Stimulated activated CD4-positive, alpha-beta T cell treated with anti-CD3 and anti-CD28 coated beads, Interleukin-15, amount 100 ng/mL, for 48 hours (primary cell): Measurements from ENCODE around the gene B9D1.

Experiments used
- DNase-seq, 2 donors: peaks; one replicate each; pipeline ENCODE4 v3.0.0-alpha.2; 2020; ENCODE audit warnings: low read depth in 2 of 2

Gene B9D1

DNA sequence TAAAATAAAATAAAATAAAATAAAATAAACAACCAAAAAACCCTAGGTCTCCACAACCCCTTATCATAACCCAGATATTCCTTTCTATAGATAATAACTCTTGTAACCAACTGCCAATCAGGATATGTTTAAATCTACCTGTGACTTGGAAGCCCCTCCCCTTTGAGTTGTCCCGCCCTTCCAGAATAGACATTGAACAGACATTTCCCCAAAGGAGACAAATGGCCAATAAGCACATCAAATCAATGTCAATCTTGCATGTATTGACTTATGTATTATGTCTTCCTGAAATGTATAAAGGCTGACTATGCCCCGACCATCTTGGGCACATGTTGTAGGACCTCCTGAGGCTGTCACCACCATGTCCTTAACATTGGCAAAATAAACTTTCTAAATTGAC lies 14.3 kb upstream of the B9D1 start:
- no peak for DNase-seq

DNA sequence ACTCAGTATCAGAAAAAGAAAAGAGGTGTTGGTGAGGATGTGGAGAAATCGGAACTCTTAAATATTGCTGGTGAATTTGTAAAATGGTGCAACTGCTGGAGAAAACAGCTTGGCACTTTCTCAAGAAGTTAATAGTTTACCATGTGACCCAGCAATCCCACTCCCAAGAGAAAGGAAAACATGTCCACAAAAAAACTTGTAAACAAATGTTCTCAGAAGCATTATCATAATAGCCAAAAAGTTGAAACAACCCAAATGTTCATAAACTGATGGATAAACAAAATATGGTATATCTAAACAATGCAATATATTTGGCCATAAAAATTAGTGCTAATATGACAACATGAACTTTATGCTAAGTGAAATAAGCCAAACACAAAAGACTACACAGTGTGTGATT lies 13.2 kb upstream of the B9D1 start:
- no peak for DNase-seq

- DNase-seq = no peak
These were observed 11.6 kb upstream of the B9D1 start for GRCh38 chr17:19374136-19374535.

GRCh38 chr17:19372866-19373504 lies 10.5 kb upstream of the B9D1 start:
- DNase-seq = no peak

DNA sequence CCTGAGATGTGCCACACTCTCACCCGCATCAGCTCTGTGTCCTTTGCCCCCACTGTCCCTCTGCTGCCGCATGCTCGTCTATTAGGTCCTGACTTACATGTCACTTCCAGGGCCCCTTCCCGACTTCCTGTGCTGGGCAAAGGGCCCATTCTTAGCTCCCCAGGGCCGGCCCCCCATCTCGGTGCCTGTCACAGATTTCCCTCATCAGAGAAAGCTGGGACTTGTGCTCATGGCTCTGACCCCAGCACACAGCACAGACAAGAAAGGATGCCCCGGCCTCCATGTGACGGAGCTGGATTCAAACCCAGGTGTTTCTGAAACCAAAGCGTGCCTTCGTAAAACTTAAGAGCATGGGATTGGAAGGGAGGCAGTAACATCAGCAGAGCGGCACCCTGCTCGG lies 9.9 kb upstream of the B9D1 start:
- DNase-seq = no peak

DNA sequence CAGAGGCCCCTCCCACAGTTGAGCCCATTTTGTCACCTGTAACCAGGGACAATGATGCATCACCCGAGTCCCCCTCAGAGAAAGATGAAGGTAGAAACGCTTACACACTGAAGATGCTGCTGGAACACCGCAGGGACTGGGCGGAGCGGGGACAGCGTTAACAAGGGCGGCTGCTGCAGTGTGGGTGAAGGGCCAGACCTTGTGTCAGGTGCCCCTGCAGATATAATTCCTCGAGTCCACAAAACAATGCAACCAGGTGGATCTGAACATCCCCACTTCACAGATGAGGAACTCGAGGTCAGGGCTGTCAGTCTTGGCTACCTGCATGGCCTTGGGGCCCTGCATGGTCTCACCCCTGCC lies 9.5 kb upstream of the B9D1 start:
- DNase-seq = no peak

- no peak for DNase-seq
These were observed 8.9 kb upstream of the B9D1 start for GRCh38 chr17:19371259-19372010.

GRCh38 chr17:19370493-19370960 lies 8.0 kb upstream of the B9D1 start:
- DNase-seq = no peak

GRCh38 chr17:19369846-19370492 lies 7.4 kb upstream of the B9D1 start:
- no peak for DNase-seq

DNA sequence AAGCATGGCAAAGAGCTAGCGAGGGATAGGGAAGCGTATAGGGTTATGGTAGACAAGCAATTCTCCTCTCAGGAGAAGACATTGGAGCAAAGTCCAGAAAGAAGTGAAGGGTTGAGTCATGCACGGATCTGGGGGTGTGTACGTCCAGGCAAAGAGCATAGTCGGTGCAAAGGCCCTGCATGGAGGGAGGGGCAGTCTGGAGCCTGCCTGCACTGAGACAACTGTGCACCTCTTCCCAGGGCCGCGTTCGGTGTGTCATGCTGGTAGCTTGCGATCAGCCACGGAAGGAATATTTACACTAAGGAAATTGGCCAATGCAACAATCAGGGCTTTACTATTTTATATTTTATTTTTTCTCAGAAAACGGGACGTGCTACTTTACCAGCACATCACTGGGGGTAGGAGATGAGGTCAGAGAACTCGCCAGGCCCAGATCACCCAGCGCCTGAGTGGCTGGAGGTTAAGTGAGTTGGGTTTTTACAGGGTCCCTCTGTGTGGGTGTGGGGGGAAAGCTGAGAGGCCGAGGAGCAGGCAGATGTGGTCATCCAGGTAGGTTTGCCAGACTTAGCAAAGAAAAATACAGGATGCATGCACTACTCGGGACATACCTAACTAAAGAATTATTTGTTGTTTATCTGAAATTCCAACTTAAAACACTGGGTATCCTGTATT lies 6.7 kb upstream of the B9D1 start:
- DNase-seq = no peak

DNA sequence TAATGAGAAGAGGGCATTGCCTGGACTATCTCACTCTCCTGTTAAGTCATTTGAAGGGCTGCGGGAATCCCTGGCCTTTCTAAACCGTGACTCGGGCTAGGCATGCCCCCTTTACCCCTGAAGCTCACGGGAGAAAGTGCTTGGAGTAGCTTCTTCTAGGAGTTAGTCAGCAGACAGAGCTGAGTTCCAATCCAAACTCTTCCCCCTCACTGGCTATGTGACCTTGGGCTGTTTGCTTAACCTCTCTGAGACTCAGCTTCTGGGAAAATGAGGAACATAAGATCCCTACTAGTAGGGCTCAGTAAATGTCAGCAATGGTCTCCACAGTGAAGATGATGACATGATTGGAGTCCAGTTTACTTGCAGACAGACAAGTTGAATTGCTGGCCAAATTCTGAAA lies 5.7 kb upstream of the B9D1 start:
- no peak for DNase-seq

DNA sequence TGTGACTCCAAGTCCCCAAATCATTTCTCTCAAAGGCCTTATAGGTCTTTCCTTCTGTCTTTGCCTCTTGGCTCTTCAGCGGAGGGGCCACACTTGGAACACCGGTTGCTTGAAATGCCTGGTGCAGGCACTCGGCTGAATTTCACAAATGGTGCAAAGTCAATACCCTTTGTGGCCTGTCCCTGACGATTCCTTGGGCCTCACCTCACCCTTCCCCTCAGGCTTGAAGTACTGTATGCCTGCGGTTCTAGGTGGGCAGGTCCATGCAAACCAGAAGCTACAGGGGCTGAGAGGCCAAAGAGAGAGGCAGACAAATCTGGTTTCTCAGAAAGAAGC lies 4.1 kb upstream of the B9D1 start:
- no peak for DNase-seq

- no peak for DNase-seq
These were observed 3.5 kb upstream of the B9D1 start for GRCh38 chr17:19365833-19366636.

DNA sequence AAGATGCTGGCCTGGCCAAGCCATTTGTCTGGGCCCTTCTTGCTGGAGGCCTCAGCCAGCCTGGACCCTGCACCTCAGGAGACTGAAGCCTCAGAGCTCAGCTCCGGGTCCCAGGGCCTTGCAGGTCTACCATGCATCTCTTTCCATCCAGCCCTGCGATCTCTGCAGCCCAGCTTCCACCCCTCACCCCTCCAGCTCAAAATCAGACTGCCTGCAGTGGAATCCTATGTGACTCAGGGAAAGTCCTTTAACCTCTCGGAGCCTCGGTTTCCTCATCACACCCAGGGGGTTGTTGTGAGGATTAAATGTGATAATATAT lies 2.9 kb upstream of the B9D1 start:
- no peak for DNase-seq

DNA sequence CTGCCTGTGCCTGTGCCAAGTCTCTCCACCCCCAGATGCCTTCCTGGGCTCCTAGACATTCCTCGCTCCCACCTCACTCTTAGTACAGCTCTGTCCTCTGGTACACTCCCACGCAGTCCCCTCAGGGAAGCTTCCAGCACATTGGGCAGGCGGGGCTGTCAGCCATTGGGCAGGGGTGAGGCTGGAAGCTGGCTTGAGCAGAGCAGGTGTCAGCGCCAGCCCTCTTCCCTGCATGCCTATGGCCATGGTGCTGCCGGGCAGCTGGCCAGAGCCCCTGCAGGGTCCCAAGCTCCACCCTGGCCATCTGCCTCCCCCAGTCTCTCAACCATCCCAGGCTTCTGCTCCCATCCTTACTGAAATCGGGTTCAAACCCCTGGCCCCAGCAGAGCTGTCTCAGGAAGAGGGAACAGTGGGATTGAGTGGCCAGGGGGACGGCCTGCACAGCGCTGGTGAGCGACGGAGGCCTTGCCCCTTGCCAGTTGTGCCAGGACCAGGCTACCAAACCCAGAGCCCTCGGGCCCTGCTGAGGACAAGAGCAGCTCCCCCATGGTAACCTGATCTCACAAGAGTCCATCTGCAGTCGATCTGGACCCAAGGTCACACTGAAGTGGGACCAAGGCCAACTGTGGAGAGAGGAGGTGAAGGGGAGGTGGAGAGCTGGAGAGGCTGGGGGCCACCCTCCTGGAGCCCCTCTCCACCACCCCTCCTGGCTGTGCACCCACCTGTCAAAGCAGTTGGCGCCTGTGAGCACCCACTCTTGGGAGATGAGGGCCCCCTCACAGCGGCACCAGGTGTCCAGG lies 2.4 kb upstream of the B9D1 start:
- no peak for DNase-seq

GRCh38 chr17:19363460-19364035 lies 1.0 kb upstream of the B9D1 start:
- no peak for DNase-seq

- no peak for DNase-seq
These were observed 553 bp upstream of the B9D1 start for GRCh38 chr17:19363114-19363438.

GRCh38 chr17:19361944-19362276 lies 613 bp downstream of the B9D1 start:
- DNase-seq = no peak

GRCh38 chr17:19361326-19361725 lies 1.2 kb downstream of the B9D1 start:
- DNase-seq = no peak

DNA sequence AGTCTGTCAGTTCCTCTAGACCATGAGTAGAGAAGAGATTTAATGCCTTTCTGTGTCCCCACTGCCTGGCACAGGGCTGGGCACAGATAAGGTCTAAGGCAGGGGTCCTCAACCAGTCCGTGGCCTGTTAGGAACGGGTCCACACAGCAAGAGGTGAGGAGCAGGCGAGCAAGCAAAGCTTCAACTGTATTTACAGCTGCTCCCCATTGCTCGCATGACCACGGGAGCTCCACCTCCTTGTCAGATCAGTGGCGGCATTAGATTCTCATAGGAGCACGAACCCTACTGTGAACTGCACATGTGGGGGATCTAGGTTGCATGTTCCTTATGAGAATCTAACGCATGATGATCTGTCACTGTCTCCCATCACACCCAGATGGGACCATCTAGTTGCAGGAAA lies 1.8 kb downstream of the B9D1 start:
- no peak for DNase-seq

- DNase-seq = no peak
These were observed 2.7 kb downstream of the B9D1 start for GRCh38 chr17:19359856-19360255.
